Left ventricle myocardium superior (tissue), 1 donor: ENCODE measurements around the gene SLC15A4. TPM values are rescaled to one million over a fixed set of nuclear protein-coding genes. Genes with fewer than 3 reads are reported as not detected.

Source experiments
- ATAC-seq: fragments of 200-7000 bp; cut with Tn5 transposase; one replicate; pipeline ENCODE4 v1.9.1; 2020; ENCODE audit warnings: mild to moderate bottlenecking, moderate library complexity
- DNase-seq: peaks from one replicate; pipeline ENCODE4 v3.0.0-alpha.2; 2020
- intact Hi-C: fragments of 100-400 bp; cut with micrococcal nuclease; formaldehyde crosslinking; loops from one replicate; pipeline ENCODE4 v1.11.0; 2022
- total RNA-seq: library from RNA; stranded (reverse); fragmentation: NEBNext Ultra II Directional; extraction: Animal tissue kit (Norgen Biotek cat#: 25700); gene quantifications from one replicate; pipeline ENCODE4 v1.2.1, GENCODE V29; 2021
- donor health status: DM: no; HTN: yes; CAD: no; lungs with severe emphysema.

SLC15A4 gene
- total RNA-seq, 1 donor from 2014 or later: 14.0 TPM

GRCh38 chr12:128783129-128783574 is 40.6 kb downstream of the SLC15A4 start:
- intact Hi-C loops: no loop called here
- no peak for DNase-seq
- ATAC-seq: no peak

DNA sequence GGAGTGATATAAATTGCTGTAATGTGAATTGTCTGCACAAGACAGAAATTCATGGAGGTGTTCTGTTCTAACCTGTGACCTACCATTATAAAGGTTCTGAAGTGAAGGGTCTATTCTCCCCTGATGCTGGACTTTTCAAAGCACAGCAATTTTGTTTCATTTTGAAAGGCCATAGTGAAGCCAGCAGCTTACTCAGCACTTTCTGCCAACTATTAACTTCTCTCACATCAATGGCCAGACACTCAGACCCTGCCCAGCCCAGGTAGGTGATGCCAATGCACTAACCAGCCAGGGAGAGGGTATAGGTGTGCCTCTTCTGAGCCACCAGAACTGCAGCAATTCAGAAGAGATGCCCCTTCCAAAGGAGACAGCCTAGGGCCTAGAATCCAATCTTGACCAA is 43.9 kb downstream of the SLC15A4 start:
- no peak for ATAC-seq
- intact Hi-C loops: no loop called here

DNA sequence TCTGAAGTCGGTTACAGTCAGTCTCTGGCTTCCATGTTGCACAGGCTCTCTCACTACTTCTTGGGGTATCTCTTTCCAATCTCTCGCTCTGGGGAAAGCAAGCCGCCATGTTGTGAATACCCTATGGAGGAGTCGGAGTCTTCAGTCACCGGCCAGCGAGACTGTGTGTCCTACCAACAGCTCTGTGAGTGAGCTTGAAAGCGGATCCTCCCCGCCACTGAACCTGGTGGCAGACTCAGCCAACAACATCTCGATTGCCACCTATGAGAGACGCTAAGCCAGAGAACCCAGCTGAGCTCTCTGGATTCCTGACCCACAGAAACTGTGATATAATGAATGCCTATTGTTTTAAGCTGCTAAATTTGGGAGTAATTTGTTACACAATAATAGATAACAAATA is 51.5 kb downstream of the SLC15A4 start:
- intact Hi-C loops: no loop called here
- ATAC-seq (no peak), DNase-seq (no peak)

More for the DNA sequence above, 43.9 kb downstream of the SLC15A4 start:
- no peak for DNase-seq

- DNase-seq (no peak), ATAC-seq (no peak)
- intact Hi-C loops: no loop called here
Measured at GRCh38 chr12:128771681-128772080, 52.1 kb downstream of the SLC15A4 start.

DNA sequence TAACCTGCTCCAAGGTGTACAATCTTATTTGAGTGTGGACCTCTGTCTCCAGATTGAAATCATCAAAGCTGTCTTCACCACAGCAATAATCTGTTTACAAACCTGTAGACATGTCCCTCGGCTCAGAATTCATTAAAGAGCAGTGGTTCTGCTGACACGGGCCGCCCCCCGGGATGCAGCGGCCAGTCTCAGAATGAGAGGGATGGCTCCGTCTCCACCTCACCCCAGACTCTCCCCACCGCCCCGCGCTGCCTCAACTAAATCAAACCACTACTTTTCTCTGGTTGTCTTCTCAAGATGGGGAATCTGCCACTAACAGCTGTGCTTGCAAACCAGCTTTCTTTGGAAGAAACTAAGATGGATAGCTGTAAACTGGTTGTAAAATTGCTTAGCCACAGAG is 56.2 kb downstream of the SLC15A4 start:
- intact Hi-C loops: no loop called here
- DNase-seq (no peak), ATAC-seq (no peak)

DNA sequence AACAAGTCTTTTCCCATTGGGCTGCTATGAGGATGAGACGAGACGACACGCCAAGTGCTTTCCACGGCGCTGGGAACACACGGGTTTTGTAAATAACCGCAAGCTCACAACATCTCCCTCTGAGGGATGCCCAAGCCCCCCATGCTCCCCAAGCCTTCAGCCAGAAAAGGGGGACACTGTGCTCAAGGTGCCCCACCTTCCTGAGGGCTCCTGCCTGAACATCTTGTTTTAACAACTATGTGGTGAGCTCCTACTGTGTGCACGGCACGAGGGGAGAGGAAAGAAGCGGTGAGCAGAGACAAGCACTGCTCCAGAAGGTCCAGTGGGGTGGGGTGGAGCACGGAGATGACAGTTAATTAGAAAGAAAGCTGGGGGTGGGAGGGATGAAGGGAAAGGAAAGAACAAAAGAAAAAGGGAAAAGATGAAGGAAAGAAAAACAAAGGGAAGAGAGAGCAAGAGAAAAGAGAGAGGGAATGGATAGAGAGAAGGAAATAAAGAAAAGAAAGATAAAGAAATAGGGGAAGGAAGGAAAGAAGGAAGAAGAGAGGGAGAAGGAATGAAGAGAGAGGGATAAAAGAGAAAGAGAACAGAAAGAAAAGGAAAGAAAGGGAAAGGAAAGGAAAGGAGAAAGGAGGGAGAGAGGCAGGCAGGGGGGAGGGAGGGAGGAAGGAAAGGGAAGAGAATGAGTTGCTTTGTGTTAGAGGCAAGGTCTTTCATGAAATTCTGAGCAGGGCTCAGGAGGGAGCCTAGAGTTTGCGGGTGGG is 56.8 kb downstream of the SLC15A4 start:
- ATAC-seq (no peak), DNase-seq (no peak)
- intact Hi-C loops: no loop called here

GRCh38 chr12:128763395-128763794 is 60.4 kb downstream of the SLC15A4 start:
- no peak for ATAC-seq
- no peak for DNase-seq
- intact Hi-C loops: no loop called here

DNA sequence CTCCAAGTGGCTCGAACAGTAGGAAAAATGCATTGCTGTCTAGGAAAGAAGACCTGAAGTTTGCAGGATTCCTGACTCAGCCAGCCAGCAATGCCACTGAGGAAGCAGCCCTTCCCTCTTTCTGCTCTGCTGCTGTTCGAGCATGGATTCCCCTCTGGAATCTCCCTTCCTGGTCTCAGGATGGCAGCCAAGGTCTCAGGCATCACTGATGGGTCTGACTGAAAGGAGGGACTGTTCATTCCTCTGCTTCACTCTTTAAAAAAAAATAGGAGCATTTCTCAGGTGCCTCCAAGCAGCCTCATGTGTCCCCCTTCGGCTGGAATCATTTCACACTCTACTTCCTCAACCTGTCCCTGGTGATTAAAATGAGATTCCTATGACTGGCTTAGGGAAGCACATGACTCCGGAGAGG is 62.4 kb downstream of the SLC15A4 start:
- ATAC-seq (no peak), DNase-seq (no peak)
- intact Hi-C loops: no loop called here

- DNase-seq (no peak), ATAC-seq (no peak)
- intact Hi-C loops: no loop called here
Measured at GRCh38 chr12:128755566-128755965, 68.2 kb downstream of the SLC15A4 start.

DNA sequence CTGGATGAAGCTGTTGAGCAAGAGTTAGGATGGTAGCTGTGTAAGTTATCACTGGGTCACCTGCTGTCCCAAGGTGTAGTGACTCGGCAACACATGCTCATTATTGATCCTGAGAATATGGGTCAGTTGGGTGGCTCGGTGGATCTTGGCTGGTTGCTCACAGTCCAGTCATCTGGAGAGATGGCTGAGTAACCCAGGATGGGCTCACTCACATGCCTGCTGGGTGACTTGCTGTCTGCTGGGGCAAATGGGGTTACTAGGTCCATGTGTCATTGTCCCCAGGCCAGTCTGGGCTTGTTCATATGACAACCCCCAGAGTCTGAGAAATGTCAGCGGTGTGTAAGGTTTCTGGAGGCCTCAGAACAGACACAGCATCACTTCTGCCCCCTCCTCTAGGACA is 69.5 kb downstream of the SLC15A4 start:
- intact Hi-C loops: no loop called here
- ATAC-seq: no peak
- no peak for DNase-seq

DNA sequence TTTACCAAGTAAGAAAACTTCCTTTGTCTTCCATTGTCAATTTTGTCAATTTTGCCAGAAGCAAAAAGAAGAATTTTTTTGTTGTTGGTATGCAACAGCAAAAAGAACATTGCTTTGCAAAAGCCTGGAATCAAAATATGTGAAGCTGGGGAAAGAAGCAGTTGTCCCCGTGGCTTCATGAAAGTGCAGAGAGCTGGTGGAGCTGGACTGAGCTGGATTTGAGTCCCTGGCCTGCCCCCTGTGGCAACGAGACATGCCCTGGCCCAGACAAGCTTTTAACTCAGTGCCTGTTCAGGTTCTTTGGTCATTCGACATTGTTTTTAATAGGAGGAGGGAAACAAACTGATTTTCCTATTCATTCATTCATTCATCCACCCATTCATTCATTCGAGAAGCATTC is 70.3 kb downstream of the SLC15A4 start:
- intact Hi-C loops: no loop called here
- ATAC-seq: no peak

GRCh38 chr12:128752386-128752785 is 71.4 kb downstream of the SLC15A4 start:
- ATAC-seq (no peak), DNase-seq (no peak)
- intact Hi-C loops: no loop called here

More for the DNA sequence above, 70.3 kb downstream of the SLC15A4 start:
- DNase-seq: no peak

- intact Hi-C loops: no loop called here
Measured at GRCh38 chr12:128747441-128747840, 76.3 kb downstream of the SLC15A4 start.

DNA sequence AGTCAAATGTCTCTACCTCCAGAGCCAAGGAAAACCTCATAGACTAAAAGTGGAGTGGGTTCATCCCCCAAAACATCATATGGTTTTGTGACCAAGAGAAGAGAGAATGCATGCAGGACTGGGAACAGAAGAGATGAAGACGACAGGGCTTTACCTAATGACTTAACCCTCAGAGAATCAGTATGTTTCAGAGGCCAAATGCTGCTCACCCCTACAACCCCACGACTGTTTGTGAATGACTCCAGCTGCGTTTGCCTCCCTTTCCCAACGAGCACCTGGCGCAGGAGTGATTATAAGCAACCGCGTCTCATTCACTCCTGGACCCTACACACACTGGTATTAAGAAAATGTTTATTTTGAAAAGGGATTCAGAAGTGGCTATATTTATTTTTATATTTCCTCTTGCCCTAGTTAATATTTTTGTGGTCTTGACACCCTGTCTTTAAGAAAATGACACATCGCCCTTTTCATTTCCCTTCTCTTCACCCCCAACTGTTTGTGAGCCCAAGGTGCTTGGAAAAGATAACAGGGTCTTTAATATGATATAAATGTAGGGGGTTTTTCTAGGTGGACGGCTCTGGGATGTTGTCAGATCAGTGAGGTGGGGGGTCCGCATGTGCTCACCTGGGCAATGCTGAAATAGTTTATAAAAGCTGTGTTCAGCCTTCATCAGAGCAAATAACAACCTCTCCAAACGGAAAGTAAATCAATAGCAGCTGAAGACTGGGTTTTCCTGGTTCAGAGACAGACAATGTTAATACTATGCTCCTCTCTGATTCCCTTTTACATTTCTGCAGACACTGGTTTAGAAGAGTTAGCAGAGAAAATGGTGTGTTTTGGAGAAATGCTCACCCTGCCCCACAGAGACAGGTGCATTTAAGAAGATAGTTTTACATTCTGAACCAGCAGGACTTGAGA is 77.7 kb downstream of the SLC15A4 start:
- ATAC-seq (no peak), DNase-seq (no peak)
- intact Hi-C loops: no loop called here

More at GRCh38 chr12:128747441-128747840, 76.3 kb downstream of the SLC15A4 start:
- ATAC-seq: no peak
- DNase-seq: no peak

DNA sequence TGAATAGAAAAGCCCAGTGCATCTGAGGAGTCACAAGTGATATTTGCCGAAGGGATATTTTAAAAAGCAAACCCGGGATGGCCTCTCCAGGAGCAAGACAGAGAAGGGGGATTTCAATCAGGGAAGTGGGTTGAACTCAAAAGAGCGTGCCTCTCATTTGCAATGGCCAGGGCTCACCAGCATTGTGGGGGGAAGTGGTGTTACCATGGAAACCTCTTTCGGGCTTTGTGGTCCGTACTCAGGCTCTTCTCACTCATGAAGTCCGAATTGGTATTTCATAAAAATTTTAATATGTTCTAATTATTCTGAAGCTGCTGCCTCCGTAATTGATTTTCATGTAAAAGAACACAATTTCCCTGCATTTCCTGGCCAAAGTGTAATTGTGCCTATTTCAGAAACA is 79.8 kb downstream of the SLC15A4 start:
- intact Hi-C loops: no loop called here
- DNase-seq (no peak), ATAC-seq (no peak)

Other genes with a start within 250 kb of the SLC15A4 start
- gene GLT1D1, start 29.5 kb upstream of the SLC15A4 start, total RNA-seq: 0.45 TPM